ENCODE data around the gene OMP. TPM values are rescaled to one million over a fixed set of nuclear protein-coding genes. Genes with fewer than 3 reads are reported as not detected.
A peak's percentile ranks its signal among the peaks of the same experiment; 100 is the strongest.

OMP gene
- total RNA-seq, 6 donors from 2014 or later, result 0.77 to 5.2 TPM; not detected in 4

- Histone ChIP-seq H3K36me3 (no peaks in the 10 kb centered on the region), H3K27me3 (no peaks in the 10 kb centered on the region), H3K27ac (no peak overlapping the region), H3K4me3 (no peak overlapping the region), H3K9me3 (no peaks in the 10 kb centered on the region), H3K4me1 (peaks cover 31 to 46% (median 33%) of the 10 kb centered on the region in 4 donors)
- 92 to 93% methylated on average over 7 of the region's 7 CpGs for WGBS, 2 donors
- ATAC-seq (ENCODE audit: low FRiP score in 2 of 2), result no peak
- TF ChIP-seq POLR2A (IDR thresholded peaks at IDR 0.05), result no peak
- no peak for TF ChIP-seq CTCF (IDR thresholded peaks at IDR 0.05)
- no peak for TF ChIP-seq POLR2AphosphoS5 (IDR thresholded peaks at IDR 0.05)
- TF ChIP-seq EP300 (IDR thresholded peaks at IDR 0.05), result no peak
- no peak for DNase-seq
Observed at GRCh38 chr11:77068457-77069335, 33.9 kb upstream of the OMP start.

- no peak for DNase-seq
- no peak overlapping the region for H3K27ac ChIP-seq
- no peak for ATAC-seq (ENCODE audit: low FRiP score in 2 of 2)
- H3K27me3 ChIP-seq, result no peaks in the 10 kb centered on the region
- no peaks in the 10 kb centered on the region for H3K36me3 ChIP-seq
- TF ChIP-seq EP300 (IDR thresholded peaks at IDR 0.05) (no peak), POLR2A (IDR thresholded peaks at IDR 0.05) (no peak), CTCF (IDR thresholded peaks at IDR 0.05) (no peak), POLR2AphosphoS5 (IDR thresholded peaks at IDR 0.05) (no peak)
- H3K4me1 ChIP-seq, result peaks cover 39 to 54% (median 40%) of the 10 kb centered on the region in 4 donors
- H3K4me3 ChIP-seq, result no peak overlapping the region
- WGBS, 2 donors, result 80 to 82% methylated on average over 5 to 6 of the region's 6 CpGs
- H3K9me3 ChIP-seq, result no peaks in the 10 kb centered on the region
Observed at GRCh38 chr11:77069336-77069968, 33.2 kb upstream of the OMP start.

GRCh38 chr11:77069969-77070582, 32.6 kb upstream of the OMP start:
- no peak for TF ChIP-seq EP300 (IDR thresholded peaks at IDR 0.05)
- TF ChIP-seq POLR2A (IDR thresholded peaks at IDR 0.05), result no peak
- TF ChIP-seq CTCF (IDR thresholded peaks at IDR 0.05), result no peak
- TF ChIP-seq POLR2AphosphoS5 (IDR thresholded peaks at IDR 0.05), result no peak
- H3K36me3 ChIP-seq, result no peaks in the 10 kb centered on the region
- no peaks in the 10 kb centered on the region for H3K27me3 ChIP-seq
- DNase-seq (no peak), ATAC-seq (ENCODE audit: low FRiP score in 2 of 2) (no peak)
- peaks cover 41 to 60% (median 44%) of the 10 kb centered on the region in 4 donors for H3K4me1 ChIP-seq
- H3K4me3 ChIP-seq, result no peak overlapping the region
- H3K27ac ChIP-seq, result no peak overlapping the region
- H3K9me3 ChIP-seq, result no peaks in the 10 kb centered on the region
- WGBS, 2 donors, result 86 to 100% methylated on average over 3 to 8 of the region's 8 CpGs

- 80 to 81% methylated on average over 1 to 7 of the region's 7 CpGs for WGBS, 2 donors
- H3K4me1 ChIP-seq, result peaks cover 41 to 61% (median 47%) of the 10 kb centered on the region in 4 donors
- TF ChIP-seq CTCF (IDR thresholded peaks at IDR 0.05), result no peak
- TF ChIP-seq EP300 (IDR thresholded peaks at IDR 0.05), result no peak
- TF ChIP-seq POLR2AphosphoS5 (IDR thresholded peaks at IDR 0.05), result no peak
- no peak for TF ChIP-seq POLR2A (IDR thresholded peaks at IDR 0.05)
- no peak for ATAC-seq (ENCODE audit: low FRiP score in 2 of 2)
- no peak for DNase-seq
- no peaks in the 10 kb centered on the region for H3K27me3 ChIP-seq
- no peaks in the 10 kb centered on the region for H3K36me3 ChIP-seq
- no peak overlapping the region for H3K4me3 ChIP-seq
- H3K27ac ChIP-seq, result peak overlapping the region in 1 of 4 donors; percentile 89
- H3K9me3 ChIP-seq, result no peaks in the 10 kb centered on the region
Observed at GRCh38 chr11:77071077-77071476, 31.6 kb upstream of the OMP start.
